Cardiac muscle cell (in vitro differentiated cells and primary cell): ENCODE data around the gene LTC4S. TPM values are rescaled to one million over a fixed set of nuclear protein-coding genes. Genes with fewer than 3 reads are reported as not detected.
"Not testable (repeated sequence)": the region's sequence is repeated elsewhere in the genome, so short reads cannot be mapped to it uniquely, and the experiment has no call there.

Experiments used
- DNase-seq, 2 donors: peaks; one replicate each; pipeline versions ENCODE4 v3.0.0 to v3.0.0-alpha.2; 2010 to 2017; ENCODE audit warnings: low read depth in 1 of 2, low spot score in 1 of 2
- H3K27ac ChIP-seq: fragments of 200-600 bp; sonication (generic); 2 replicates; pipeline ENCODE4 v1.5.1; 2016
- H3K27me3 ChIP-seq: fragments of 200-600 bp; sonication (generic); 2 replicates; pipeline ENCODE4 v1.6.0; 2016; ENCODE audit warnings: control low read depth
- H3K36me3 ChIP-seq: fragments of 200-600 bp; sonication (generic); 2 replicates; pipeline ENCODE4 v1.5.1; 2016; ENCODE audit warnings: control low read depth
- H3K4me1 ChIP-seq: fragments of 200-600 bp; sonication (generic); 2 replicates; pipeline ENCODE4 v1.8.1; 2017; ENCODE audit warnings: low read depth, mild to moderate bottlenecking, mixed run types
- H3K4me3 ChIP-seq: fragments of 200-600 bp; sonication (generic); 2 replicates; pipeline ENCODE4 v1.5.1; 2016; ENCODE audit warnings: mild to moderate bottlenecking
- H3K9me3 ChIP-seq: fragments of 200-600 bp; sonication (generic); 2 replicates; pipeline ENCODE4 v1.5.1; 2017; ENCODE audit warnings: low read depth, mild to moderate bottlenecking, control low read depth
- polyA plus RNA-seq: library from polyadenylated mRNA; unstranded; fragments of >200 nt; fragmentation: Nextera tagmentation; extraction: Ambion mirVana; gene quantifications from 2 replicates; pipeline ENCODE4 v1.2.1, GENCODE V29; 2016
- total RNA-seq: library from RNA; depleted of rRNA; stranded (reverse); fragments of >200 nt; gene quantifications from 2 replicates; pipeline ENCODE4 v1.2.3, GENCODE V29; 2016
- TF ChIP-seq, protein P1 (sequence below): IDR thresholded peaks from 2 replicates; pipeline ENCODE4 v1.5.1; 2012; ENCODE audit warnings: low read depth, mild to moderate bottlenecking, low read length

The LTC4S gene
- total and polyA plus RNA-seq, 2 experiments from 2014 or later = 5.3 to 14.0 TPM

DNA sequence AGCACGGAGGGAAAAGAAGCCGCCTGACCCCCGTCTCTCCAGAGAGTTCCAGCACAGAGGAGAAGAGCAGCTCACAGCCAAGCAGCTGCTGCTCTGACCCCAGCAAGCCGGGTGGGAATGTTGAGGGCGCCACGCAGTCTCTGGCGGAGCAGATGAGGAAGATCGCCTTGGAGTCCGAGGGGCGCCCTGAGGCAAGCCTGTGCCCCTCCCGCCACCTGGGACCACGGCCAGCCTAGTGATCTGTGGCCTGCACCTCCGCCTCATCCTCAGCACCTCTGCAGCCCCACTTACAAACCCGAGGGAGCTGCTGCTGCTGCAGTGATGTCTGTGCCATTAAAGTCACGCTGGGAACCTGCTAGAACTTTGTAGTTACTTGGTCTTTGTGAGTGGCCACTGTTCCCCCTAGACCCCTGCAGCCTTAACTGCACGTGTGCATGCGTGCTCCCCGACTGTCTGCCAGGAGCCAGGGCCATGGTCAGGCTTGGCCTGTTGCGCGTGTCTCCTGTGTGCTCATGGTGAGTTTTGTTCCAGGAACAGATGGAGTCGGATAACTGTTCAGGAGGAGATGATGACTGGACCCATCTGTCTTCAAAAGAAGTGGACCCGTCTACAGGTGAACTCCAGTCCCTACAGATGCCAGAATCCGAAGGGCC lies 39.4 kb downstream of the LTC4S start:
- H3K27ac ChIP-seq = no peak overlapping the region

DNA sequence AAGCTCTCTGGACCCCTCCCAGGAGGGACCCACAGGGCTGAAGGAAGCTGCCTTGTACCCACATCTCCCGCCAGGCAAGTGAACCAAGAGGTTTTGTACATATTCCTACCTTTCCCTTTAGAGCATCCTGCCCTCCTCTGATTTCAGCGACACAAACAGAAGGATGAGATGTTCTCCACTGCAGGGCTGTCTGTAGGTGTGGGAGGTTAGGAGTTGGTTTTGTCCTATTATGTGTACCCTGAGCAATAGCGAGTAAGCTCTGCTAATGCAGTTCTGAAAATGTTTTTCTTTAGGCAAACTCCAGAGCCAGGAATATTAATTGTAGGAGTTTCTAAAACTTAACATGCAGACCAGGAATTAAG lies 39.9 kb downstream of the LTC4S start:
- no peak overlapping the region for H3K27ac ChIP-seq
- H3K27me3 ChIP-seq = no peaks in the 10 kb centered on the region
- TF ChIP-seq, protein P1, sequence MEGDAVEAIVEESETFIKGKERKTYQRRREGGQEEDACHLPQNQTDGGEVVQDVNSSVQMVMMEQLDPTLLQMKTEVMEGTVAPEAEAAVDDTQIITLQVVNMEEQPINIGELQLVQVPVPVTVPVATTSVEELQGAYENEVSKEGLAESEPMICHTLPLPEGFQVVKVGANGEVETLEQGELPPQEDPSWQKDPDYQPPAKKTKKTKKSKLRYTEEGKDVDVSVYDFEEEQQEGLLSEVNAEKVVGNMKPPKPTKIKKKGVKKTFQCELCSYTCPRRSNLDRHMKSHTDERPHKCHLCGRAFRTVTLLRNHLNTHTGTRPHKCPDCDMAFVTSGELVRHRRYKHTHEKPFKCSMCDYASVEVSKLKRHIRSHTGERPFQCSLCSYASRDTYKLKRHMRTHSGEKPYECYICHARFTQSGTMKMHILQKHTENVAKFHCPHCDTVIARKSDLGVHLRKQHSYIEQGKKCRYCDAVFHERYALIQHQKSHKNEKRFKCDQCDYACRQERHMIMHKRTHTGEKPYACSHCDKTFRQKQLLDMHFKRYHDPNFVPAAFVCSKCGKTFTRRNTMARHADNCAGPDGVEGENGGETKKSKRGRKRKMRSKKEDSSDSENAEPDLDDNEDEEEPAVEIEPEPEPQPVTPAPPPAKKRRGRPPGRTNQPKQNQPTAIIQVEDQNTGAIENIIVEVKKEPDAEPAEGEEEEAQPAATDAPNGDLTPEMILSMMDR = no peak
- peaks cover 52% of the 10 kb centered on the region for H3K36me3 ChIP-seq
- no peaks in the 10 kb centered on the region for H3K4me1 ChIP-seq
- no peak for DNase-seq
- no peaks in the 10 kb centered on the region for H3K9me3 ChIP-seq
- H3K4me3 ChIP-seq = no peak overlapping the region

More for the DNA sequence above, 39.4 kb downstream of the LTC4S start:
- H3K27me3 ChIP-seq = no peaks in the 10 kb centered on the region
- H3K9me3 ChIP-seq = no peaks in the 10 kb centered on the region
- H3K4me3 ChIP-seq = no peak overlapping the region
- H3K36me3 ChIP-seq = peaks cover 52% of the 10 kb centered on the region
- TF ChIP-seq, protein P1 = no peak
- no peaks in the 10 kb centered on the region for H3K4me1 ChIP-seq
- DNase-seq = no peak

DNA sequence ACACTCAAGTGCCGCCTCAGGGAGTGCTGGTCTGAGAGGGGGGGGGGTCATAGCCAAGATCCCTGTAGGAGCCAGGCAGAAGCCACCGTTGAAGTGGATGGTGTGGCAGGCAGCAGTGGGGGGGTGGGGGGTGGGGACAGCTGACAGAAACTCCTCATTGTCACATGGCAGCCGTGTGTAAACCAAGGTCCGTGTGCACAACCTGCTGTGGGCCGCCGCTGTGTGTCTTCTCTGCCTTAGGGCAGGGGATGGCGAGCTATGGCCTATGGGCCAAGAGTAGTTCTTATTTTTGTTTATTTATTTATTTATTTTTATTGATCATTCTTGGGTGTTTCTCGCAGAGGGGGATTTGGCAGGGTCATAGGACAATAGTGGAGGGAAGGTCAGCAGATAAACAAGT lies 40.3 kb downstream of the LTC4S start:
- Histone ChIP-seq H3K9me3 (no peaks in the 10 kb centered on the region), H3K36me3 (peaks cover 51% of the 10 kb centered on the region), H3K4me1 (no peaks in the 10 kb centered on the region), H3K27me3 (no peaks in the 10 kb centered on the region), H3K27ac (no peak overlapping the region), H3K4me3 (no peak overlapping the region)
- TF ChIP-seq, protein P1 = no peak
- no peak for DNase-seq

DNA sequence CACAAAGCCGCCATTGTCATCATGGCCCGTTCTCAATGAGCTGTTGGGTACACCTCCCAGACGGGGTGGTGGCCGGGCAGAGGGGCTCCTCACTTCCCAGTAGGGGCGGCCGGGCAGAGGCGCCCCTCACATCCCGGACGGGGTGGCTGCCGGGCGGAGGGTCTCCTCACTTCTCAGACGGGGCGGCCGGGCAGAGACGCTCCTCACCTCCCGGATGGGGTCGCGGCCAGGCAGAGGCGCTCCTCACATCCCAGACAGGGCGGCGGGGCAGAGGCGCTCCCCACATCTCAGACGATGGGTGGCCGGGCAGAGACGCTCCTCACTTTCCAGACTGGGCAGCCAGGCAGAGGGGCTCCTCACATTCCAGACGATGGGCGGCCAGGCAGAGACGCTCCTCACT lies 41.1 kb downstream of the LTC4S start:
- not testable (repeated sequence) for H3K4me1 ChIP-seq, H3K4me3 ChIP-seq, DNase-seq, H3K27me3 ChIP-seq, H3K9me3 ChIP-seq, H3K27ac ChIP-seq
- H3K36me3 ChIP-seq = peaks cover 48% of the 10 kb centered on the region

DNA sequence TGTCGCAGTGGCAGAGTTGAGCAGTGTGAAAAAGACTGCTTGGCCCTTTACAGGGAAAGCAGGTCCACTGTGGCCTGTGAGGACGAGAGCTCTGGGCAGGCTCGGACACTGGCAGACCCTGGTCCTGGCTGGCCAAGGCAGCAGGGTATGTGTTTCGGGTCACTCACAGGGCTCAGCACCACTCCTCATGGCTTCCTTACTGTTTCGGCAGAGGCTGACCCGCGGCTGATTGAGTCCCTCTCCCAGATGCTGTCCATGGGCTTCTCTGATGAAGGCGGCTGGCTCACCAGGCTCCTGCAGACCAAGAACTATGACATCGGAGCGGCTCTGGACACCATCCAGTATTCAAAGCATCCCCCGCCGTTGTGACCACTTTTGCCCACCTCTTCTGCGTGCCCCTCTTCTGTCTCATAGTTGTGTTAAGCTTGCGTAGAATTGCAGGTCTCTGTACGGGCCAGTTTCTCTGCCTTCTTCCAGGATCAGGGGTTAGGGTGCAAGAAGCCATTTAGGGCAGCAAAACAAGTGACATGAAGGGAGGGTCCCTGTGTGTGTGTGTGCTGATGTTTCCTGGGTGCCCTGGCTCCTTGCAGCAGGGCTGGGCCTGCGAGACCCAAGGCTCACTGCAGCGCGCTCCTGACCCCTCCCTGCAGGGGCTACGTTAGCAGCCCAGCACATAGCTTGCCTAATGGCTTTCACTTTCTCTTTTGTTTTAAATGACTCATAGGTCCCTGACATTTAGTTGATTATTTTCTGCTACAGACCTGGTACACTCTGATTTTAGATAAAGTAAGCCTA lies 42.6 kb downstream of the LTC4S start:
- no peak overlapping the region for H3K4me3 ChIP-seq
- H3K36me3 ChIP-seq = peaks cover 48% of the 10 kb centered on the region
- no peaks in the 10 kb centered on the region for H3K27me3 ChIP-seq
- H3K4me1 ChIP-seq = no peaks in the 10 kb centered on the region
- no peaks in the 10 kb centered on the region for H3K9me3 ChIP-seq
- TF ChIP-seq, protein P1 = no peak
- DNase-seq = no peak
- peak overlapping the region; percentile 43 for H3K27ac ChIP-seq
